GM12873 (cell line): ENCODE data around the gene KCNE3.

Experiments used
- TF ChIP-seq, protein P1 (sequence below): IDR thresholded peaks from 2 replicates; pipeline ENCODE4 v1.5.1; 2012; ENCODE audit warnings: low read depth, mild to moderate bottlenecking, moderate library complexity, low read length, control low read depth; ENCODE audit not compliant: insufficient read depth; ENCODE audit errors: missing control alignments

Gene KCNE3

GRCh38 chr11:74466916-74467885 lies at the start of gene KCNE3:
Gene KCNE3 (minus strand): TSS chr11:74467549. CDS start chr11:74457563, 9,986 bp downstream.
- TF ChIP-seq, protein P1, sequence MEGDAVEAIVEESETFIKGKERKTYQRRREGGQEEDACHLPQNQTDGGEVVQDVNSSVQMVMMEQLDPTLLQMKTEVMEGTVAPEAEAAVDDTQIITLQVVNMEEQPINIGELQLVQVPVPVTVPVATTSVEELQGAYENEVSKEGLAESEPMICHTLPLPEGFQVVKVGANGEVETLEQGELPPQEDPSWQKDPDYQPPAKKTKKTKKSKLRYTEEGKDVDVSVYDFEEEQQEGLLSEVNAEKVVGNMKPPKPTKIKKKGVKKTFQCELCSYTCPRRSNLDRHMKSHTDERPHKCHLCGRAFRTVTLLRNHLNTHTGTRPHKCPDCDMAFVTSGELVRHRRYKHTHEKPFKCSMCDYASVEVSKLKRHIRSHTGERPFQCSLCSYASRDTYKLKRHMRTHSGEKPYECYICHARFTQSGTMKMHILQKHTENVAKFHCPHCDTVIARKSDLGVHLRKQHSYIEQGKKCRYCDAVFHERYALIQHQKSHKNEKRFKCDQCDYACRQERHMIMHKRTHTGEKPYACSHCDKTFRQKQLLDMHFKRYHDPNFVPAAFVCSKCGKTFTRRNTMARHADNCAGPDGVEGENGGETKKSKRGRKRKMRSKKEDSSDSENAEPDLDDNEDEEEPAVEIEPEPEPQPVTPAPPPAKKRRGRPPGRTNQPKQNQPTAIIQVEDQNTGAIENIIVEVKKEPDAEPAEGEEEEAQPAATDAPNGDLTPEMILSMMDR, result no peak

GRCh38 chr11:74507582-74507981 lies 40.2 kb upstream of the KCNE3 start:
- TF ChIP-seq, protein P1, result no peak

GRCh38 chr11:74506823-74507222 lies 39.5 kb upstream of the KCNE3 start:
- TF ChIP-seq, protein P1, result no peak

DNA sequence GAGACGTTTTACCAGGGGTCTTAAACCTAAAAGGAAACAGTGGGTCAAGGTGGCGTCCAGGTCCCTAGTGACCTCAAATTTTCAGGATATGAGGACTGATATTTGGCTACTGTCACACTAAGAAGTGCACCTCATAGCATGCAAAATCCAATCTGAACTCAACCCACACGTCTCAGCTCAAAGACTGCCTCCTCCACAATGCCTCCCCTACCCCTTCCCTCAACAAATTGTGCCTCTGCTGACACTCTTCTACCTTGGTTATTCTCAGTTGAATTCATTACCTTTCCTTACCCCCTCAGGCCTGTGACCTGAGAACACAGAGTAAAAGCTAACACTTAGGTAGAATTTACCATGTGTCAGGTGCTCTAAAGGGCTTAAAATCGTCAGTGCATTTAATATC lies 38.6 kb upstream of the KCNE3 start:
- TF ChIP-seq, protein P1, result no peak

- TF ChIP-seq, protein P1, result no peak
Measured at GRCh38 chr11:74504100-74504691, 36.8 kb upstream of the KCNE3 start.

DNA sequence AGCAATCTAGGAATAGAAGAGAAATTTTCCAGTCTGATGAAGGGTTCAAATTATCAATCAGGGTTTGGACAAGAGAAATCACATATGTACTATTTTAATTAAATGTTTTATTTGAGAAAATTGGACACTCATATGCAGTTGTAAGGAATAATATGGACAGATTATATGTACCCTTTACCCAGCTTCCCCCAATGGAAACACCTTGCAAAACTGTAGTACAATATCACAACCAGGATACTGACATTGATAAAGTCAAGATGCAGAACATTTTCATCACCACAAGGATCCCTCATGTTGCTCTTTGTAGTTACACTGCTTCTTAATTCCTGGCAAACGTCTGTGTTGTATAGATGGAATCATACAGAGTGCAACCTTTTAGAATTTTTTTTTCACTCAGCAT lies 27.6 kb upstream of the KCNE3 start:
- TF ChIP-seq, protein P1, result no peak
